GM20000 (cell line): Measurements from ENCODE around the gene YEATS2.
"Not testable (repeated sequence)": the region's sequence is repeated elsewhere in the genome, so short reads cannot be mapped to it uniquely, and the experiment has no call there.

Source experiments
- DNase-seq: peaks from one replicate; pipeline ENCODE4 v3.0.0; 2012; ENCODE audit warnings: low spot score
- TF ChIP-seq, protein P1 (sequence below): IDR thresholded peaks from 2 replicates; pipeline ENCODE4 v1.5.1; 2012; ENCODE audit warnings: mild to moderate bottlenecking, control low read depth; ENCODE audit errors: extremely low read depth, missing control alignments

Gene YEATS2

DNA sequence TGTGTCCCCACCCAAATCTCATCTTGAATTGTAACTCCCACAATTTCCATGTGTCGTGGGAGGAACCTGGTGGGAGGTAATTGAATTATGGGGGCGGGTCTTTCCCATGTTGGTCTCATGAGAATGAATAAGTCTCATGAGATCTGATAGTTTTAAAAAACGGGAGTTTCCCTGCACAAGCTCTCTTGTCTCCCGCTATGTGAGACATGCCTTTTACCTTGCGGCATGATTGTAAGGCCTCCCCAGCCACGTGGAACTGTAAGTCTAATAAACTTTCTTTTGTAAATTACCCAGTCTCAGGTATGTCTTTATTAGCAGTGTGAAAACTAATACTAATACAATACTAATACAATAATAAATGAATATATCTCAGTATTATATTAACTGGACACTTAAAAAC, 9.9 kb upstream of the YEATS2 start:
- DNase-seq, result no peak
- TF ChIP-seq, protein P1, sequence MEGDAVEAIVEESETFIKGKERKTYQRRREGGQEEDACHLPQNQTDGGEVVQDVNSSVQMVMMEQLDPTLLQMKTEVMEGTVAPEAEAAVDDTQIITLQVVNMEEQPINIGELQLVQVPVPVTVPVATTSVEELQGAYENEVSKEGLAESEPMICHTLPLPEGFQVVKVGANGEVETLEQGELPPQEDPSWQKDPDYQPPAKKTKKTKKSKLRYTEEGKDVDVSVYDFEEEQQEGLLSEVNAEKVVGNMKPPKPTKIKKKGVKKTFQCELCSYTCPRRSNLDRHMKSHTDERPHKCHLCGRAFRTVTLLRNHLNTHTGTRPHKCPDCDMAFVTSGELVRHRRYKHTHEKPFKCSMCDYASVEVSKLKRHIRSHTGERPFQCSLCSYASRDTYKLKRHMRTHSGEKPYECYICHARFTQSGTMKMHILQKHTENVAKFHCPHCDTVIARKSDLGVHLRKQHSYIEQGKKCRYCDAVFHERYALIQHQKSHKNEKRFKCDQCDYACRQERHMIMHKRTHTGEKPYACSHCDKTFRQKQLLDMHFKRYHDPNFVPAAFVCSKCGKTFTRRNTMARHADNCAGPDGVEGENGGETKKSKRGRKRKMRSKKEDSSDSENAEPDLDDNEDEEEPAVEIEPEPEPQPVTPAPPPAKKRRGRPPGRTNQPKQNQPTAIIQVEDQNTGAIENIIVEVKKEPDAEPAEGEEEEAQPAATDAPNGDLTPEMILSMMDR, result no peak

DNA sequence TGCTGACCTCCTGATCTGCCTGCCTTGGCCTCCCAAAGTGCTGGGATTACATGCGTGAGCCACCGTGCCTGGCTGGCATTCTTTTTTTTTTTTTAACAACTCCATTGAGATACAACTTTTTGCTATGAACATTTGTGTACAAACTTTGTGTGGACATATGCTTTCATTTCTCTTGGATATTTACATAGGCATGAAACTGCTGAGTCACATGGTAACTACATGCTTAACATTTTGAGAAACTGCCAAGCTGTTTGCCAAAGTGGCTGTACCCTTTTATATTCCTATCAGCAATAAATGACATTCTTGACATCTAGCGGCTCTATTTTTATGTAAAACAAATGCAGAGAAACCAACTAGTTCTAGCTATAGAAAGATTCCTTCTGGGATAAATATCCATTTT, 8.7 kb upstream of the YEATS2 start:
- DNase-seq, result no peak
- TF ChIP-seq, protein P1, result no peak

DNA sequence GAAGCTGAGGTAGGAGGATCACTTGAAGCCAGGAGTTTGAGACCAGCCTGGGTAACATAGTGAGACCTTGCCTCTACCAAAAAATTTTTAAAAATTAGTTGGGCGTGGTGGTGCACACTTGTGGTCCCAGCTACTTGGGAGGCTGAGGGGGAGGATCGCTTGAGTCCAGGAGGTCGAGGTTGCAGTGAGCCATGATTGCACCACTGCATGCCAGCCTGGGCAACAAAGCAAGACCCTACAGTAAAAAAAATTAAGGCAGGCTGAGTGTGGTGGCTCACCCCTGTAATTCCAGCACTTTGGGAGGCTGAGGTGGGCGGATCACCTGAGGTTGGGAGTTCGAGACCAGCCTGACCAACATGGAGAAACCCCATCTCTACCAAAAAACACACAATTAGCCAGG, 8.0 kb upstream of the YEATS2 start:
- not testable (repeated sequence) for DNase-seq

DNA sequence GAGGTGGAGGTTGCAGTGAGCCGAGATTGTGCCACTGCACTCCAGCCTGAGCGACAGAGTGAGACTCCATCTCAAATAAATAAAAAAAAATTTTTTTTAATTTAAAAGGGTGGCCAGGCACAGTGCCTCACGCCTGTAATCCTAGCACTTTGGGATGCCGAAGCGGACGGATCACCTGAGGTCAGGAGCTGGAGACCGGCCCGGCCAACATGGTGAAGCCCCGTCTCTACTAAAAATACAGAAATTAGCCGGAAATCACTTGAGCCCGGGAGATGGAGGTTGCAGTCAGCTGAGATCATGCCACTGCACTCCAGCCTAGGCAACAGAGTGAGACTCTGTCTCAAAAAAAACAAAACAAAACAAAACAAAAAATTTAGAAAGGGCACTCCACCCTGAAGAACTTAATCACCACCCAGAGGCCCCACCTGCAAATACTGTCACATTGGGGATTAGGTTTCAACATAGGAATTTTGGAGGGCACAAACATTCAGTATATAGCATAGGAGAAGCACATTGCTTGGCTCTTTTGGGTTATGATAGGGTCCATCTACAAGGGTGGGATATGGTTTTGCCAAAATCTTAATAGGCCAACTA, 7.1 kb upstream of the YEATS2 start:
- TF ChIP-seq, protein P1, result no peak

DNA sequence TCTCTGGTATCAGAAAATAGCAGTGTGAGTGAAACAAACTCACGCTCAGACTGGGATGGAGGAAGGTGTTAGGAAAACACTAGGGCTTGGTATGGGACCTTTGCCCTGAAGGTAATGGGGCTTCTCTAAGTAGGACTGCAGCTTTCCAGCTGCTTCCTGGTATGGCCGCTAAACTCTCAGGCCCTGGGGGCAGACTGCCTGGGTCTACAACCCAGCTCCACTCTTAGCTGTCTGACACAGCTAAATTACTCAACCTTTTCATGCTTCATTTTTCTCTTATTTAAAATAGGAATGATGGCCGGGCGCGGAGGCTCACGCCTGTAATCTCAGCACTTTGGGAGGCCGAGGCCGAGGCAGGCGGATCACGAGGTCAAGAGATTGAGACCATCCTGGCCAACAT, 5.2 kb upstream of the YEATS2 start:
- TF ChIP-seq, protein P1, result no peak
- DNase-seq, result no peak

More for the DNA sequence above, 7.1 kb upstream of the YEATS2 start:
- DNase-seq, result no peak

DNA sequence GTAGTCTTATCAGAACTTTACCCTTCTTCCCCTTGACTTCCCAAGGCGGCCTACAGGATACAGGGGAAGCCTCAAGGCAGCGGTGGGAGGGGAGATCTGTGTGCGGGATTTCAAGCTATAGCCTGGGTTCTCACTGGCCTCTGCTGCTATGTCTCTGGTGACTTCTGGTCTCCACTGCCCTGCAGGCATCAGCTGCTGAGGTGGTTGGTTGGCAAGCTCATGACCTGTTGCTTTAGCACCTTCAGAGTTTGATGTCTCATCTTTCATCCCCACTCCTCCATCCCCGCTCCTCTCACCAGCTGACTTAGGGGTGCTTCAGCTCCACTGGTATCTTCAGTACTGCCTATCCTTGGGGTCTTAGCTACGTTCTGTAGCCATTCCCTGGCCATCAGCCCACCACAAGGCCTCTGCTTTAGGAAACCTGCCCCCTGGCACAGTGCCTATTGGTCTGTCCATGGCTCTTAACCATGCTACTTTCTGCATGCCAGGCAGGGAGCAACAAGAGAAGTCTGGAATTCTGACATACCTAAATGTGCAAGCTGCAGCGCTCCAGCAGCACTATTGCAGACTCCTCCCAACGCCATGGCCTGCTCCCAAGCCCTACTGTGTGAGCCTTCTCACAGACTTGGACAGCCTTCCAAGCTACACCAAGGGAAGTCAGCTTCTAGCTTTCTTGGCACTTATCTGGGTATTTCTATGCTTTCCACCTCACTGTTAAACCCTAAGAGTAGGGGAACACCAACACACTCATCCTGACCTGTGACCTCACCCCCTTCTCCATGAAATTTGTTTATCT, 1.8 kb upstream of the YEATS2 start:
- DNase-seq, result no peak
- TF ChIP-seq, protein P1, result no peak

DNA sequence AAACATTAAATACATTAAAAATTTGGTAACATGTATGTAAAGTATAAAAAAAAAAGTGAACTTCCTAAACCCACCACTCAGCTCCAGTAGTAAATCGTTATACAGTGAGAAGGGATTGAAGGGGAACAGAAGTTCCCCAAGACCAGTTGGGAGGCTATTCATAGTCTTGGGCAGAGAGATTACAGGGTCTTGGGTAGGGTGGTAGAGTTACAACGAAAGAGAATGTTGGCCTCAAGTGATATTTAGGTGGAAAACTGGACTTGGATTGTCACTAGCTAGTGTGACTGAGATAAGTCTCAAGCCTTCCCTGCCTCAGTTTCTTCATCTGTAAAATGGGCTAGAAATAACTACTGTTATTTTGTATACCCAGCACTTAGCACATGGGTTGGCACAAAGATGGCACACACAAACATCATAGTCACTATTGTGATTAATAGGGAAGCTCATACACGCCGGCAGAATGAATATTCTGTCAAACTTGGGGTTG, 431 bp upstream of the YEATS2 start:
- TF ChIP-seq, protein P1, result no peak
- DNase-seq, result no peak
